Measurements from ENCODE around the gene F2RL3.
"Not testable (repeated sequence)": the region's sequence is repeated elsewhere in the genome, so short reads cannot be mapped to it uniquely, and the experiment has no call there.

- not testable (repeated sequence) for TF ChIP-seq POLR2A (IDR thresholded peaks at IDR 0.05; ENCODE audit: low read length); GATA1 (IDR thresholded peaks at IDR 0.05; ENCODE audit: low read depth, low read length)
Observed at GRCh38 chr19:16874978-16875299, 13.9 kb upstream of the F2RL3 start.
